Loucy (cell line): Measurements from ENCODE around the gene CTNNB1.

Source experiments
- H2AFZ ChIP-seq: fragments of 200-600 bp; sonication (generic); 2 replicates; pipeline ENCODE4 v1.6.0; 2016; ENCODE audit warnings: antibody characterized with exemption, mild to moderate bottlenecking, low read length, moderate library complexity
- H3F3A ChIP-seq: fragments of 200-600 bp; 2 replicates; pipeline ENCODE4 v1.6.0; 2016; ENCODE audit warnings: antibody characterized with exemption, low read depth, mild to moderate bottlenecking
- H3K27me3 ChIP-seq: fragments of 200-600 bp; sonication (generic); 2 replicates; pipeline ENCODE4 v1.6.1; 2014; ENCODE audit warnings: low read length, mild to moderate bottlenecking; ENCODE audit not compliant: insufficient read depth, poor library complexity, severe bottlenecking
- H3K36me3 ChIP-seq: fragments of 200-600 bp; sonication (generic); 2 replicates; pipeline ENCODE4 v1.6.1; 2016; ENCODE audit warnings: low read length; ENCODE audit not compliant: insufficient read depth
- H3K4me1 ChIP-seq: fragments of 200-600 bp; sonication (generic); 2 replicates; pipeline ENCODE4 v1.5.1; 2014; ENCODE audit warnings: low read length, mild to moderate bottlenecking; ENCODE audit not compliant: insufficient read depth, poor library complexity, severe bottlenecking
- H3K4me2 ChIP-seq: fragments of 200-600 bp; sonication (generic); 2 replicates; pipeline ENCODE4 v1.6.0; 2014; ENCODE audit warnings: antibody characterized with exemption, low read length, low read depth, mild to moderate bottlenecking; ENCODE audit not compliant: poor library complexity, severe bottlenecking
- H3K4me3 ChIP-seq: fragments of 200-600 bp; sonication (generic); 2 replicates; pipeline ENCODE4 v1.5.1; 2014; ENCODE audit warnings: low read length, mild to moderate bottlenecking, mixed read lengths; ENCODE audit not compliant: poor library complexity, severe bottlenecking
- H3K79me2 ChIP-seq: fragments of 200-600 bp; sonication (generic); 2 replicates; pipeline ENCODE4 v1.6.1; 2014; ENCODE audit warnings: low read length; ENCODE audit not compliant: insufficient read depth
- H3K9ac ChIP-seq: fragments of 200-600 bp; sonication (generic); 2 replicates; pipeline ENCODE4 v1.6.0; 2014; ENCODE audit warnings: mild to moderate bottlenecking, low read depth, low read length, moderate library complexity; ENCODE audit not compliant: poor library complexity, severe bottlenecking
- H3K9me2 ChIP-seq: fragments of 200-600 bp; sonication (generic); replicated peaks from 2 replicates; pipeline ENCODE4 v1.6.1; 2016; ENCODE audit warnings: low read depth, low read length, mixed read lengths
- H3K9me3 ChIP-seq: fragments of 200-600 bp; sonication (generic); 2 replicates; pipeline ENCODE4 v1.6.1; 2014; ENCODE audit warnings: mild to moderate bottlenecking, antibody characterized with exemption, low read length, low read depth; ENCODE audit not compliant: insufficient read depth
- H4K20me1 ChIP-seq: fragments of 200-600 bp; sonication (generic); 2 replicates; pipeline ENCODE4 v1.6.0; 2014; ENCODE audit warnings: antibody characterized with exemption, low read length, mild to moderate bottlenecking; ENCODE audit not compliant: insufficient read depth, poor library complexity, severe bottlenecking
- CTCF ChIP-seq: fragments of 200-600 bp; sonication (generic); conservative IDR thresholded peaks from 2 replicates; pipeline ENCODE4 v1.5.1; 2014; ENCODE audit warnings: mild to moderate bottlenecking, antibody characterized with exemption, low read length
- EZH2phosphoT487 ChIP-seq: fragments of 200-600 bp; IDR thresholded peaks from 2 replicates; pipeline ENCODE4 v1.6.1; 2018; ENCODE audit warnings: antibody characterized with exemption, mild to moderate bottlenecking, moderate library complexity, borderline replicate concordance

The CTNNB1 gene

DNA sequence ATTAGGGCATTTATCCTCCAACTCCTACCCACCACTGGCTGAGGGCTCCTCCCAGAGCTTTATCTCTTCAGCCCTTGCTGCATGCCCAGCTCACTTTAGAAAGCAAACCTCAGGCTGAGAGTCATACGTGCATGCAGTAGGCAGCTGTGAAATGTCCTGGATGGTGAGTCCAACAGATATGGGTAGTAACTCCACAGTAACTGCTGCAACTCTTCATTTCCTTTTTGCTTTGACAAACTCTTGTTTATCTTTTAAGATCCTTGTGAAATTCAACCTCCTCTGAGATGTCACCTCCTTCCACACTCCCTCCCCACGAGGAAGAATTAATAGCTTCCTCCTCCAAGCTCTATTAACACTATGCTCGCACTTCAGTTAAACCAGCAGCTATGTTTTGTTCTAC, 35.9 kb upstream of the CTNNB1 start:
- no peak overlapping the region for H3K9ac ChIP-seq
- H3K27me3 ChIP-seq: no peaks in the 10 kb centered on the region
- H3K36me3 ChIP-seq: no peaks in the 10 kb centered on the region
- H3K79me2 ChIP-seq: no peaks in the 10 kb centered on the region
- H3F3A ChIP-seq: no peaks in the 10 kb centered on the region
- peaks cover 52% of the 10 kb centered on the region for H3K4me1 ChIP-seq
- H3K9me3 ChIP-seq: no peaks in the 10 kb centered on the region
- H3K4me3 ChIP-seq: no peak overlapping the region
- H3K4me2 ChIP-seq: peak overlapping the region; percentile 31
- H3K9me2 ChIP-seq: no peaks in the 10 kb centered on the region
- peak overlapping the region; percentile 59; the same call in 1 of the 2 replicates for H2AFZ ChIP-seq
- TF ChIP-seq EZH2phosphoT487 (no peak), CTCF (no peak)
- H4K20me1 ChIP-seq: no peaks in the 10 kb centered on the region

DNA sequence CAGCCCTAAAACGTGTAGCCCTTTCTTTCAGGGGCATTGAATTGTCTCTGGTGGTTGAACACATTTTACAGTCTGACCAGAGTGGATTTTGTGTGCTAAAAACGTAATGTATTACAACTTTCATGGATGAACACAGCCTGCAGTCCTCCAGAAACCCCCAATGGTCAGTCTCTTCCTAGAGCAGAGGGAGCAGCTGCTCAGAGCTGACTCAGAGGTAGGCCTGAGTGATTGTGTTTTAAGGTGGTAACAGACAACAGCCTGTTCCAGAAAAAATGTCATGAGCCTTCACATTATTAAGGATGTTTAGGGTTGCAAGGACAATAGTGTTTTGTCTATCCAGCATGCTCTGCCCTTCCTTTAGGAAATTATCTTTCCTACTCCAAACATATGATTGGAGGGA, 34.5 kb upstream of the CTNNB1 start:
- no peak overlapping the region for H3K4me3 ChIP-seq
- H3K27me3 ChIP-seq: no peaks in the 10 kb centered on the region
- no peak for TF ChIP-seq EZH2phosphoT487
- no peak for TF ChIP-seq CTCF
- H3K4me2 ChIP-seq: no peak overlapping the region
- no peak overlapping the region for H2AFZ ChIP-seq
- H4K20me1 ChIP-seq: no peaks in the 10 kb centered on the region
- no peak overlapping the region for H3K9ac ChIP-seq
- peaks cover 40% of the 10 kb centered on the region for H3K4me1 ChIP-seq
- H3K9me3 ChIP-seq: no peaks in the 10 kb centered on the region
- no peaks in the 10 kb centered on the region for H3K9me2 ChIP-seq
- no peaks in the 10 kb centered on the region for H3K36me3 ChIP-seq
- no peaks in the 10 kb centered on the region for H3F3A ChIP-seq
- no peaks in the 10 kb centered on the region for H3K79me2 ChIP-seq

- TF ChIP-seq EZH2phosphoT487: no peak
- TF ChIP-seq CTCF: no peak
- no peak overlapping the region for H3K4me3 ChIP-seq
- H2AFZ ChIP-seq: no peak overlapping the region
- H3K9ac ChIP-seq: no peak overlapping the region
- H3K4me2 ChIP-seq: peak overlapping the region; percentile 40
- H3K27me3 ChIP-seq: no peaks in the 10 kb centered on the region
- no peaks in the 10 kb centered on the region for H3F3A ChIP-seq
- no peaks in the 10 kb centered on the region for H3K9me3 ChIP-seq
- H4K20me1 ChIP-seq: no peaks in the 10 kb centered on the region
- no peaks in the 10 kb centered on the region for H3K9me2 ChIP-seq
- H3K36me3 ChIP-seq: no peaks in the 10 kb centered on the region
- H3K4me1 ChIP-seq: peaks cover 28% of the 10 kb centered on the region
- no peaks in the 10 kb centered on the region for H3K79me2 ChIP-seq
Observed at GRCh38 chr3:41167722-41168497, 31.4 kb upstream of the CTNNB1 start.
